ENCODE data around the gene EXOSC7. TPM values are rescaled to one million over a fixed set of nuclear protein-coding genes. Genes with fewer than 3 reads are reported as not detected.

EXOSC7 gene
- total and polyA plus RNA-seq, 2 donors (not counting 3 experiments of a cell fraction or from before 2014, with no cell fraction given), result 44.5 to 53.8 TPM

- no peak overlapping the region for H3K27ac ChIP-seq (ENCODE audit: insufficient read depth, low read depth, low read length)
- no peak for TF ChIP-seq POLR2A (IDR thresholded peaks at IDR 0.05; ENCODE audit: low read depth, low read length)
- TF ChIP-seq MYC (IDR thresholded peaks at IDR 0.05; ENCODE audit: low read depth, low read length), result no peak
- TF ChIP-seq POLR2AphosphoS5 (IDR thresholded peaks at IDR 0.05; ENCODE audit: insufficient read depth, low read depth, low read length), result no peak
- TF ChIP-seq CTCF (IDR thresholded peaks at IDR 0.05; ENCODE audit: extremely low read depth in 1 of 2, insufficient read depth in 1 of 2, low read depth in 1 of 2, low read length in 2 of 2), result no peak
- TF ChIP-seq FOS (IDR thresholded peaks at IDR 0.05; ENCODE audit: borderline replicate concordance, insufficient read depth, low read length), result no peak
- no peak for TF ChIP-seq MAX (IDR thresholded peaks at IDR 0.05; ENCODE audit: insufficient read depth, insufficient read length)
- no peak for TF ChIP-seq GATA2 (IDR thresholded peaks at IDR 0.05; ENCODE audit: insufficient read depth, insufficient read length, low read depth, low read length)
- no peak for TF ChIP-seq JUN (IDR thresholded peaks at IDR 0.05; ENCODE audit: borderline replicate concordance, insufficient read depth, insufficient read length, low read depth)
- TF ChIP-seq EZH2 (IDR thresholded peaks at IDR 0.05; ENCODE audit: borderline replicate concordance, low read depth, low read length, severe bottlenecking), result no peak
- dilution Hi-C loops (cut with MboI; ENCODE audit: extremely low pct_ligation_motif_present, low sequenced_read_pairs) (no loop called here), intact Hi-C loops (cut with micrococcal nuclease) (no loop called here)
- H3K4me3 ChIP-seq (replicated peaks in 1 of 3; ENCODE audit: insufficient read depth in 1 of 3, low read depth in 1 of 3, low read length in 3 of 3), result no peak overlapping the region
- H3K79me2 ChIP-seq (ENCODE audit: control insufficient read depth, insufficient read depth, low read length), result no peaks in the 10 kb centered on the region
- peaks cover 23% of the 10 kb centered on the region for H3K4me1 ChIP-seq (ENCODE audit: control insufficient read depth, extremely low read depth, insufficient read depth, low read length)
- ChIA-PET CTCF (no interaction called here), POLR2A (no interaction called here)
- H3K9me3 ChIP-seq (replicated peaks; ENCODE audit: control insufficient read depth, insufficient read depth, low read length), result no peaks in the 10 kb centered on the region
- no peaks in the 10 kb centered on the region for H4K20me1 ChIP-seq (replicated peaks; ENCODE audit: control insufficient read depth, extremely low read depth, insufficient read depth, low read length)
- H3K9me1 ChIP-seq (replicated peaks; ENCODE audit: control insufficient read depth, extremely low read depth, insufficient read depth, low read length), result no peaks in the 10 kb centered on the region
- no peak overlapping the region for H3K9ac ChIP-seq (replicated peaks; ENCODE audit: extremely low read depth, insufficient read depth, low read length)
- no peak for FAIRE-seq
- BruUV-seq (replicated peaks), result no TSS peak
- no peak overlapping the region for H3K4me2 ChIP-seq (ENCODE audit: insufficient read depth, low read length)
- no peak for DNase-seq (ENCODE audit: low read depth, low spot score)
- H3K36me3 ChIP-seq (ENCODE audit: control insufficient read depth in 2 of 2, extremely low read depth in 1 of 2, insufficient read depth in 2 of 2, low read length in 2 of 2), result peaks cover 0 to 3% of the 10 kb centered on the region in 2 experiments
- H3K27me3 ChIP-seq (ENCODE audit: control insufficient read depth in 2 of 2, insufficient read depth in 2 of 2, low read length in 2 of 2), result no peaks in the 10 kb centered on the region
- H2AFZ ChIP-seq (ENCODE audit: low read depth, low read length), result no peak overlapping the region
These were observed 33.8 kb downstream of the EXOSC7 start for GRCh38 chr3:45009868-45010267.

All from endothelial cell of umbilical vein (primary cell).